ENCODE data around the gene MR1.

GRCh38 chr1:181021811-181022434, 11.9 kb upstream of the MR1 start:
- no peak for TF ChIP-seq CTCF (IDR thresholded peaks at IDR 0.05)
- no peak for TF ChIP-seq POLR2A (IDR thresholded peaks at IDR 0.05)

Data from testis (tissue), 2 donors.